Right ventricle myocardium inferior (tissue), 1 donor: Measurements from ENCODE around the gene CDC42BPG. TPM values are rescaled to one million over a fixed set of nuclear protein-coding genes. Genes with fewer than 3 reads are reported as not detected.
"Not testable (repeated sequence)": the region's sequence is repeated elsewhere in the genome, so short reads cannot be mapped to it uniquely, and the experiment has no call there.

Experiments used
- ATAC-seq: fragments of 200-7000 bp; cut with Tn5 transposase; one replicate; pipeline ENCODE4 v1.9.1; 2020; ENCODE audit warnings: mild to moderate bottlenecking, moderate library complexity
- DNase-seq: peaks from one replicate; pipeline ENCODE4 v3.0.0; 2021; ENCODE audit errors: missing footprints
- intact Hi-C: fragments of 100-400 bp; cut with DNase I; formaldehyde crosslinking; loops from one replicate; pipeline ENCODE4 v1.11.0; 2022
- total RNA-seq: library from RNA; stranded (reverse); fragmentation: NEBNext Ultra II Directional; extraction: Animal tissue kit (Norgen Biotek cat#: 25700); gene quantifications from one replicate; pipeline ENCODE4 v1.2.1, GENCODE V29; 2021
- donor health status: DM: no; HTN: yes; CAD: no; lungs with severe emphysema.

The CDC42BPG gene
- total RNA-seq, 1 donor from 2014 or later: 0.16 TPM

DNA sequence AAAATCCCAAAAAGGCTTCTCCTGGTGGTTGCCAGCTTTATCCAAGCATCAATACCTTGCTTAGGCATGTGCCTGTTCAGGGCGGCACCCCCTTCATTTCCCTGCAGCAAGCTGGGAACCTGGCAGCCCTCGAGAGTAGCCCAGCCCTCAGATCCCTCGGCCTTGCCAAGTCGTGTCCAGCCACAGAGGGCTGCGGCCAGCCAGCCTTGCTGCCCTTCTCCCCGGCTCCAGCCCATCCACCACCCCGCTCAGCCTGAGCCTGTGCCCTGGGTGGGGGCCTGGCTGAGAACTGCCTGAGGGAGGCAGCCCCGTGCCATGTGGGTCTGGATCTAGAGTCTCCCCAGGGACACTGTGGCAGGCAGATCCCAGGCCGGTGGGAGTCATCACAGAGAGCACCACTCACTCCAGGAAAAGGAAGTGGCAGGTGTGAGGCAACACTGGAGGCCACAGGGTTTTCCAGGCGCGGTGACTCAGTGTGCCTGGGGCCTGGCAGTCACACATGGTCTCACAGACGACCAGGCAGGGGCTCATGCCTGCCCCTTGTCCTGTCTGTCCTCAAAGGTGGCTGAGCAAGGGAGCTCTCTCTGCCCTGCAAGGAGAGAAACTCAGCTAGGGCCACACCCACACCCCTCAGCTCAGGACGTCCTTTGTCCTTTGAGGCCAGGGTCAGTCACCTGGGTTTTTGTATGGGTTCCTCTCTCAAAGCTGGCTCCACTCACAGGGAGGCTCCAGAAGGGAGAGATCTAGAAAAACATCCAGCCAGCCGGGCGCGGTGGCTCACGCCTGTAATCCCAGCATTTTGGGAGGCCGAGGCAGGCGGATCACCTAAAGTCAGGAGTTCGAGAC lies 12.2 kb upstream of the CDC42BPG start:
- DNase-seq (peak; percentile 81), ATAC-seq (peak; percentile 9)
- intact Hi-C loops: no loop called here

DNA sequence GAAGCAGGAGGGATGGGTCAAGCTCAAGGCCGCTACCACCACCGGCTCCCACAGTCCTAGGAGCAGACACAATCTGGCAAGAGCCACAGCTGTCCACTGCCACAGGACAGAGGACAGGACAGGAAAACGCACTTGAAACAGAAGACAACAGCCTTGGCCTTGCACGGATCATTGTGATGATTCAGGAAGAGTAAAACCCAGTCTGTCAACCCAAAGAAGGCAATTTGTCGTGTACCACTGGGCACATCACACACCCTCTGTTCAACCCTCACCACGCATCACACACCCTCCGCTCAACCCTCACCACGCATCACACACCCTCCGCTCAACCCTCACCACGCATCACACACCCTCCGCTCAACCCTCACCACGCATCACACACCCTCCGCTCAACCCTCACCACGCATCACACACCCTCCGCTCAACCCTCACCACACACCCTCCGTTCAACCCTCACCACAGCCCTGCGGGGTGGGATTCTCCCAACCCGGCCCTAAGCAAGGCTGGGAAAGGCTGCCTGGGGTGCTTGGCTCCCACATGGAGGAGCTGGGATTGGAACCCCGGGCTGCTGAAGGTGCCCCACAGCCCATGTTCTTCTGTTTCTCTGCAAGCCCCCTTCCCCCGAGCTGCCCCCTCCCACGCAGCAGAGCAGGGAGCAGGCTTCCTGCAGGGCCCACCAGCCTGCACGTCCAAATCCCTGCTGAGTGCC lies 11.3 kb upstream of the CDC42BPG start:
- DNase-seq (no peak), ATAC-seq (no peak)
- intact Hi-C loops: loop anchor here (2.0 kb wide), 1 partner anchor 23 kb away; the partner anchor contains the start of gene EHD1

- DNase-seq: peak; percentile 89
- intact Hi-C loops: loop anchor here (2.0 kb wide), 1 partner anchor 24 kb away; the partner anchor contains the start of gene EHD1
- ATAC-seq: peak; percentile 66
Measured at GRCh38 chr11:64854534-64855502, 10.4 kb upstream of the CDC42BPG start.

GRCh38 chr11:64854157-64854533 lies 9.7 kb upstream of the CDC42BPG start:
- no peak for ATAC-seq
- no peak for DNase-seq
- intact Hi-C loops: loop anchor here (2.0 kb wide), 1 partner anchor 25 kb away; the partner anchor contains the start of gene EHD1

- intact Hi-C loops: loop anchor here (2.0 kb wide), 1 partner anchor 25 kb away; the partner anchor contains the start of gene EHD1
- ATAC-seq (no peak), DNase-seq (no peak)
Measured at GRCh38 chr11:64853709-64854108, 9.3 kb upstream of the CDC42BPG start.

DNA sequence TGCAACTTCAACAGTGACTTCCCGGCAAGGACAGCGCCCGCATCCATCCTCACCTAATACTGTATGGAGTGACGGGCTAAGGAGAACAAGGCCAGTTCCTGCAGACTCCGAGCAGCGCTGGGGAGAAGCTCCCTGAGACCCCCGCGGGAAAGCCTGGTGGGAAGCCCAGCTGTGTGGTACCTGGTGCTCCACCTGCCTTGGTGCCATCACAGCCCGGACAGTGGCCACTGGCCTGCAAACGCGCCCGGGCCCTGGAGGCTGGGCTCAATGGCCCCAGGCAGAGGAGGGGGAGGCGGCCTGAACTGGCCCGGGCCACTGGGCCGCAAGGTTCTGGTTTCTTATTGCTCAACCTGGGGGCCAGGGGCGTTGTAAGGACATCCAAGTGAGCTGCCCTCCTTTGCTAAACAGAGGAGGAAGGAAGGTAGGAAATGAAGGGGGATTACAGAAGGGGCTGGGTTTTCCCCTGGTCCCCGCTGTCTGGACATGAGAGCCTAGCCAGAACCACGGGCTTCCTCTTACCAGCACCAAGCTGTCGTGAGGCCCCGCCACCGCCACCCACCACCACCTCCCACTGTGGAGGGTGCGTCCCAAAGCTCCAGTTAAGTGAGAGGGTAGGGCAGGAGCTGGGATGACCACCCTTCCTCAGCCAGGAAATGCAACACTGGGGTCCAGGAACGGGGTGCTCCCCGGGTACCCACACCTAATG lies 8.5 kb upstream of the CDC42BPG start:
- DNase-seq: no peak
- no peak for ATAC-seq
- intact Hi-C loops: no loop called here

DNA sequence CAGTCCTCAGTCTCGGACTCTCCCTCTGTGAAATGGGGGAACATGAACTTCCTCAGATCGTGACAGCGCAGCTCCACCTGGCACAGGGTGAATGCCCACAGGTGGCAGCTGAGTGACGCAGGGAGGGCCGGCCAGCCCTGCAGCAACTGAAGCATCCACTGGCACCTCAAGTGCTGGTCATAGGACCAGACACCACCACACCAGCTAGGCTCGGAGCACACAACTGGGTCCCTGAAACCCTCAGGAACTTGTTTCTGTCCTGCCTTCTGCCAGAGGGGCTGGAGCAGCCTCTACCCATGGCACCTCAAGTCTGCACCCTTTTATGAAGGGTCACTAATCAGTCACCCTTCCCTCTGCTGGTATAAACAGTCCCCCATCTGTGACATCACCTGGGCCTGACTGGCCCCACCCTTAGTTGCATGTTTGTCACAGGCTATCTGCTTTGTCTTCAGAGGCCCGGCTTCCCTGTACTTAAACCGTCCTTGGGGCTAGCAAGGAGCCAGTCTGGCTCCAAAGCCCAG lies 7.4 kb upstream of the CDC42BPG start:
- intact Hi-C loops: no loop called here

DNA sequence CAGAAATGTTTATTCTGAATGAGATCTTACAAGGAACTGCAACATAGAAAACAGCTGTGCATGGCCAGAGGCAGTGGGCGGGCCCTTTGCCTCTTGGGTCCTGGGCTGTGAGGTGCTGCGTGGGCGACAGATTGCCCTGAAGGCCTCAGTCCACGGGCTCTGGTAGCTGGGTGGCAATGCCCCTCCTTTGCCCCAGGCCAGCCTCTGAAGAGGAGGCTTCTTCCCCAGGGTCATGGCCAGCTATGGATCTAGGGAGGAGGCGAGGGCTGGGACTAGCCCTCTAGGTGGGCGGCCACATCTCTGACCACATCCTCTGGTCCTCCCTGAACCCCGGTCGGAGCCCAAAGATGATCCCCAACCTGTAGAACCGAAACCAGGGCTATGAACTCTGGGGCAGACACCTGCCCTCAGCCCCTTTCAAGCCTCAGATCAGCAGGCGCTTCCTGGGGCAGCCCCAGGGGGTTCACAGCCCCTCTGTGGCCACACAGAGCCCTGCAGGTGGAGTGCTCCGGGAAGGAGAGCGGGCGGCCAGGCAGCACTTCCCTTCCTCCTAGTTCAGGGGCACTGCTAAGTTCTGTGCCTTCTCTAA lies 6.6 kb upstream of the CDC42BPG start:
- ATAC-seq: no peak
- DNase-seq: no peak
- intact Hi-C loops: no loop called here

More for the DNA sequence above, 7.4 kb upstream of the CDC42BPG start:
- ATAC-seq (no peak), DNase-seq (no peak)

GRCh38 chr11:64849598-64850356 lies 5.3 kb upstream of the CDC42BPG start:
- intact Hi-C loops: loop anchor here (5.0 kb wide), 1 partner anchor 163 kb away; the partner anchor contains the start of gene ARL2
- peak; percentile 31 for ATAC-seq
- peak; percentile 76 for DNase-seq

DNA sequence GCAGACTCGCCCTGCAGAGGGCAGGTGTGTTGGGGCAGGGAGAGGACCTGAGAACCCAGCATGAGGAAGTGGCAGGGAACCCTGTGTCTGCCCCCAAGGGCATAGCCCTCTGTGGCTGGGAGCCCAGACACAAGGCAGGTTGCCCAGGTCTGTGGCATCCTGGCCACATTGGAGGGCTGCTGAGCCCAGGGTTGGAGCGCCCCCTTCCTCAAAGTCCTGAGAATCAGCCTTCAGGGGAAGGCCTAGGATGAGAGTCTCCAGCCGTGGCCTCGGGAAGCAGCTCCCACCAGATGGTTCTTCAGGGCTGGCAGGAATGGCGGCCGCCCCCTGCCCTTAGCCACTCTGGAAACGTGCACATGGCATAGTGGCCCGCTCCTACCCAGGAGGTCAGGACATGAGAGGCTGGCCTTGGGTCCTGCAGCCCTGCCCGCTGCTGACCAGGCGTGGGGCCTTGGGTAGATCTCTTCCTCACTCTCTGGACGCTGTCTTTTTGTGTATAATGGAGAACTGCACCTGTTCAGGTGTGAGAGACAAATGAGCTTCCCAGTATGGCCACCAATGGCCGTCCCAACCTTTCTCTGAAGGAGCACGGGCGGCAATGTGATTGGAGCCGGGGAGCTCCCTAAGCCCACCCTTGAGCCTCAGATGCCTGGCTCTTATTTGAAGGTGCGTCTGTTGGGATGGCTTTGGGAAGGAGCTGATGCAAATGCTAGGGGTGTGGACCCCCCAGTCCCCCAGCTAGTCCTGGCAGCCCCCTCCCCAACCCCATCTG lies 4.6 kb upstream of the CDC42BPG start:
- DNase-seq (no peak), ATAC-seq (no peak)
- intact Hi-C loops: loop anchor here (5.0 kb wide), 1 partner anchor 163 kb away; the partner anchor contains the start of gene ARL2

DNA sequence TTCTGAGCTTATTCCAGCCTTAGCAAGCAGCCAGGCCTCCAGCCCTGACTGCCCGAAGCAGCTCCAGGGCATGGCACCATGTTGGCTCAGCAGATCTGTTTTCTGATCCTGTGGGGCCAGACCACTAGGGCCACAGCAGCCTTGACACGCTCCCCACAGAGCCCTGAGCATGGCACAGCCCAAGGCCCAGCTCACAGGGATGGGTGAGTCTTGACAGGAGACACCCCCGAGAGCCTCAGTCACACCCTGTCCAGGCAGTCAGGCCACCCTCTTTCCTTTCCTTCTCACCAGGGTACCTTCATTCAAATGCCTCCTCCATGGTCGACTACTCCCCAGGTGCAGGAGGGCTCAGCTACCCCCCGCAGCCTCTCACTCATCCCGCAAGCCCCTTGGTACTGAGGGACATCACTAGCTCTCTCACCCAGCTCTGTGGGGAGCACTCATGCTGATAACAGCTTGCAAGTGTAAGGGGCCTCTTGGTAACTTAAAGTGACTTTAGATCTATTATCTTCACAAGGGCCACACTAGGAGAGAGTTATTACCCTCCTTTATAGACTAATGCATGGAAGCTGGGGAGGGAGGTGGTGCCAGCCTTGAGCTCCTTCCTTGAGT lies 3.9 kb upstream of the CDC42BPG start:
- ATAC-seq (no peak), DNase-seq (no peak)
- intact Hi-C loops: loop anchor here (5.0 kb wide), 1 partner anchor 164 kb away; the partner anchor contains the start of gene ARL2

DNA sequence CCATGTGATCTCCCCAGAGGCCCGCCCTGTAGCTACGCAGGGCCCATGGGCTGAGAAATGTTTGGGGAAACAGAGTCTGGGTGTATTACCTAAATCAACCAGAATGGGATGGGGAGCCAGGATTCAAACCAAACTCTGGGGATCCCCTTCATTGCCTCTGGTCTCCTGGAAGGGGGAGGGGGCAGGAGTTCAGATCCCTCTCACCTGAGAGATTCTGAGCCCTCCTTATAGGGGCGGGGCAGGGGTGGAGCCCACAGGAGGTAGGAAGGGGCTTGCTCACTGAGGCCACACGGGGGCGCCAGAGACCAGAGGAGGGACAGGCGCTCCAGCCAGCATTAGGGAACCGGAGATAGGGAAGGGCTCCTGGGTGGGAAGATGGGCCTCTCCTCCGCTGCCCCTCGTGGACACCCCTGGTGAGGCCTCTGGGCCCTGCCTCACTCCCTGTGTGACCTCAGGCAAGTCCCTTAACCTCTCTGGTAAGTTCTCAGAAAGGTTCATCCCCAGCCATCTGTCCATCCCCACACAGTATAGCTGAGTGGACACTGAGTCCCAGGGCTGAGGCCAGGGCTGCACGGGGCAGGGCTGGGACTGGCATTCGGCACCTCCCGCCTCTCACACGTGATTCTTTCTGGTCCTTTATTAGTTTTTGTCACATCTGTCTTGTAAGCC lies 2.7 kb upstream of the CDC42BPG start:
- intact Hi-C loops: loop anchor here (1.0 to 5.0 kb wide), 3 partner anchors 43 to 165 kb away; partner anchors contain the start of gene ARL2
- ATAC-seq (peak; percentile 91), DNase-seq (peak; percentile 95)

GRCh38 chr11:64845776-64846129 lies 1.3 kb upstream of the CDC42BPG start:
- intact Hi-C loops: loop anchor here (5.0 kb wide), 1 partner anchor 167 kb away; the partner anchor contains the start of gene ARL2
- ATAC-seq, DNase-seq: not testable (repeated sequence)

DNA sequence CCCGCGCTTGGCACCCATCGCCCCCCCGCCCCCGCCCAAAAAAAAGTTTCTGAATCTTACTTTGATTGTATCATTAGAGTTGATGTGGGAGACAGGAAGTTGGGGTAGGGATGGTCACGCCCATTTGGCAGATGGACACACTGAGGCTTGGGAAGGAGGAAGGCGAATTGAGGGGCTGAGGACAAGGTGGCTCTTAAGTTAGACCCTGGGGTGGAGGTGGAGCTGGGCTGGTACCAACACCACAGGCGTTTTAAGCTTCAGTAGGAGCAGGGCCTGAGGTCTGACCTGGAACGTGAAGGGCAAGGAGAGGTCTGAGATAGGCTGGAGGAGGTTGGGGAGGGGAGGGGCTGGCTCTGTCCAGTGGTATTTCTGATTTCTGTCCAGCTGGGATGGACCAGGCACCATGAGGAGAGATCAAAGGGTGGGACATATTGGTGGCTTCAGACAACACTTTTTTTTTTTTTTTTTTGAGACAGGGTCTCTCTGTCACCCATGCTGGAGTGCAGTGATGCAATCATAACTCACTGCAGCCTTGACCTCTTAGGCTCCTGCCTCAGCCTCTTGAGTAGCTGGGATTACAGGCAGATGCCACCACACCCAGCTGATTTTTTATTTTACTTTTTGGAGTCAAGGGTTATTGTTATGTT lies 799 bp upstream of the CDC42BPG start:
- no peak for ATAC-seq
- intact Hi-C loops: loop anchor here (5.0 kb wide), 1 partner anchor 167 kb away; the partner anchor contains the start of gene ARL2
- no peak for DNase-seq
